H1 (cell line): Measurements from ENCODE around the gene HAGH. TPM values are rescaled to one million over a fixed set of nuclear protein-coding genes. Genes with fewer than 3 reads are reported as not detected.

Experiments
- CTCF ChIA-PET: fragments of 300-600 bp; sonication (Branson Sonifier 250); formaldehyde crosslinking; loops from one replicate; lab custom pipeline; 2021; ENCODE audit not compliant: partially characterized antibody; lab: Charles Lee
- POLR2A ChIA-PET: fragments of 300-600 bp; sonication (Branson Sonifier 250); formaldehyde crosslinking; loops from one replicate; lab custom pipeline; 2021; ENCODE audit warnings: inconsistent platforms; ENCODE audit not compliant: partially characterized antibody; lab: Charles Lee
- DNase-seq, 2 experiments: peaks; one replicate each; pipeline versions ENCODE4 v3.0.0 to v3.0.0-alpha.2; 2010 to 2022; ENCODE audit warnings: low spot score in 2 of 2, low read depth in 1 of 2, mixed read lengths in 1 of 2
- FAIRE-seq: peaks from 2 replicates; lab custom pipeline; 2011; peaks lifted over from hg19 to GRCh38; lab: Jason Lieb, UNC
- H2AFZ ChIP-seq: 2 replicates; pipeline ENCODE4 v1.8.1; 2012; ENCODE audit warnings: low read length, inconsistent platforms
- H2AK5ac ChIP-seq: 2 replicates; pipeline ENCODE4 v1.6.1; 2013; ENCODE audit warnings: low read depth, low read length
- H2BK120ac ChIP-seq: replicated peaks from 2 replicates; pipeline ENCODE3; 2013; ENCODE audit warnings: low read depth, low read length, inconsistent platforms
- H2BK12ac ChIP-seq: 2 replicates; pipeline ENCODE4 v1.6.1; 2013; ENCODE audit warnings: low read depth, low read length
- H2BK15ac ChIP-seq: 2 replicates; pipeline ENCODE4 v1.6.1; 2013; ENCODE audit warnings: low read length
- H2BK20ac ChIP-seq: 2 replicates; pipeline ENCODE4 v1.6.1; 2013; ENCODE audit warnings: low read length
- H2BK5ac ChIP-seq: 2 replicates; pipeline ENCODE4 v1.6.1; 2013; ENCODE audit warnings: low read depth, low read length
- H3K14ac ChIP-seq: 2 replicates; pipeline ENCODE4 v1.6.1; 2013; ENCODE audit warnings: inconsistent platforms; ENCODE audit not compliant: insufficient read length
- H3K18ac ChIP-seq: 2 replicates; pipeline ENCODE4 v1.6.1; 2013; ENCODE audit warnings: low read length; ENCODE audit errors: extremely low read depth
- H3K23ac ChIP-seq: 2 replicates; pipeline ENCODE4 v1.6.1; 2013; ENCODE audit warnings: inconsistent platforms; ENCODE audit not compliant: insufficient read length
- H3K23me2 ChIP-seq: 2 replicates; pipeline ENCODE4 v1.6.1; 2013; ENCODE audit warnings: low read depth, low read length
- H3K27ac ChIP-seq: 2 replicates; pipeline ENCODE4 v1.6.1; 2011; ENCODE audit warnings: low read depth, low read length, inconsistent platforms
- H3K27me3 ChIP-seq, 4 experiments: replicated peaks in 1 of 4; 1 replicate in 1 of 4; 2 replicates in 3 of 4; pipeline versions ENCODE4 v1.6.1 to v1.8.1; 2011 to 2013; ENCODE audit warnings: low read length in 3 of 4, mild to moderate bottlenecking in 3 of 4, inconsistent platforms in 2 of 4, mixed read lengths in 2 of 4, moderate library complexity in 1 of 4; ENCODE audit not compliant: control insufficient read depth in 3 of 4, insufficient read depth in 3 of 4; ENCODE audit errors: extremely low read depth in 1 of 4
- H3K36me3 ChIP-seq, 4 experiments: 2 replicates each; pipeline versions ENCODE4 v1.6.1 to v1.8.1; 2011 to 2013; ENCODE audit warnings: mild to moderate bottlenecking in 4 of 4, low read length in 3 of 4, moderate library complexity in 2 of 4, control low read depth in 1 of 4, inconsistent platforms in 1 of 4; ENCODE audit not compliant: insufficient read depth in 4 of 4, control insufficient read depth in 2 of 4
- H3K4ac ChIP-seq: replicated peaks from 2 replicates; pipeline ENCODE3; 2013; ENCODE audit warnings: low read length, low read depth, mixed read lengths, inconsistent platforms; ENCODE audit not compliant: insufficient read length
- H3K4me1 ChIP-seq, 4 experiments: replicated peaks in 1 of 4; 1 replicate in 1 of 4; 2 replicates in 3 of 4; pipeline versions ENCODE4 v1.6.1 to v1.8.1; 2011 to 2013; ENCODE audit warnings: low read length in 3 of 4, inconsistent platforms in 2 of 4, mixed read lengths in 1 of 4; ENCODE audit not compliant: insufficient read depth in 4 of 4, control insufficient read depth in 3 of 4
- H3K4me2 ChIP-seq, 2 experiments: 2 replicates each; pipeline versions ENCODE4 v1.6.1 to v1.8.1; 2011 to 2013; ENCODE audit warnings: low read depth in 2 of 2, low read length in 2 of 2, control low read depth in 1 of 2, inconsistent platforms in 1 of 2, mild to moderate bottlenecking in 1 of 2; ENCODE audit not compliant: insufficient read depth in 1 of 2
- H3K4me3 ChIP-seq, 4 experiments: fragments of 200-600, 300-600 bp in 1 of 4; sonication (generic), shearing (Covaris generic), sonication (Bioruptor Twin) in 1 of 4; 2 replicates each; pipeline versions ENCODE4 v1.5.1 to v1.8.1; 2011 to 2016; ENCODE audit warnings: low read length in 4 of 4, low read depth in 3 of 4, control low read depth in 2 of 4, inconsistent platforms in 2 of 4, mild to moderate bottlenecking in 2 of 4, mixed read lengths in 1 of 4, moderate library complexity in 1 of 4; ENCODE audit not compliant: insufficient read depth in 2 of 4; ENCODE audit errors: extremely low read depth in 1 of 4
- H3K56ac ChIP-seq: replicated peaks from 2 replicates; pipeline ENCODE3; 2013; ENCODE audit warnings: low read depth, mild to moderate bottlenecking, mixed read lengths, low read length, inconsistent platforms; ENCODE audit not compliant: insufficient read length
- H3K79me1 ChIP-seq: 2 replicates; pipeline ENCODE4 v1.6.1; 2013; ENCODE audit warnings: low read depth, low read length, control low read depth
- H3K79me2 ChIP-seq, 2 experiments: 2 replicates each; pipeline versions ENCODE4 v1.6.1 to v1.8.1; 2012 to 2013; ENCODE audit warnings: low read length in 2 of 2, mild to moderate bottlenecking in 2 of 2, inconsistent platforms in 1 of 2; ENCODE audit not compliant: insufficient read depth in 2 of 2, control insufficient read depth in 1 of 2
- H3K9ac ChIP-seq, 4 experiments: replicated peaks in 1 of 4; 1 replicate in 1 of 4; 2 replicates in 3 of 4; pipeline versions ENCODE4 v1.6.1 to v1.8.1; 2011 to 2013; ENCODE audit warnings: low read depth in 3 of 4, low read length in 3 of 4, control low read depth in 2 of 4, mild to moderate bottlenecking in 2 of 4, moderate library complexity in 2 of 4, inconsistent platforms in 1 of 4; ENCODE audit errors: extremely low read depth in 1 of 4
- H3K9me3 ChIP-seq, 2 experiments: 2 replicates each; pipeline versions ENCODE4 v1.6.1 to v1.8.1; 2012 to 2013; ENCODE audit warnings: mild to moderate bottlenecking in 2 of 2, moderate library complexity in 2 of 2, control low read depth in 1 of 2, inconsistent platforms in 1 of 2, low read depth in 1 of 2, low read length in 1 of 2, mixed read lengths in 1 of 2; ENCODE audit not compliant: insufficient read depth in 2 of 2
- H4K20me1 ChIP-seq, 2 experiments: replicated peaks in 1 of 2; 2 replicates each; pipeline versions ENCODE3 to v1.8.1; 2011 to 2013; ENCODE audit warnings: inconsistent platforms in 2 of 2, low read length in 2 of 2, mild to moderate bottlenecking in 1 of 2; ENCODE audit not compliant: insufficient read depth in 2 of 2, control insufficient read depth in 1 of 2
- H4K5ac ChIP-seq: 2 replicates; pipeline ENCODE4 v1.6.1; 2013; ENCODE audit warnings: low read length, low read depth, mixed read lengths, inconsistent platforms; ENCODE audit not compliant: insufficient read length
- H4K8ac ChIP-seq: 2 replicates; pipeline ENCODE4 v1.8.0; 2013; ENCODE audit warnings: mild to moderate bottlenecking, moderate library complexity, low read length, inconsistent platforms; ENCODE audit not compliant: insufficient read depth; ENCODE audit errors: extremely low read depth
- H4K91ac ChIP-seq: replicated peaks from 2 replicates; pipeline ENCODE3; 2013; ENCODE audit warnings: low read length, mixed read lengths, inconsistent platforms; ENCODE audit not compliant: insufficient read length
- CEBPB ChIP-seq: IDR thresholded peaks from 2 replicates; pipeline ENCODE4 v1.6.1; 2012; ENCODE audit warnings: low read depth, low read length
- CHD1 ChIP-seq: IDR thresholded peaks from 2 replicates; pipeline ENCODE4 v1.6.1; 2012; ENCODE audit warnings: low read depth, low read length, improper control_type of control experiment
- CHD2 ChIP-seq: IDR thresholded peaks from 2 replicates; pipeline ENCODE4 v1.6.1; 2012; ENCODE audit warnings: low read length, improper control_type of control experiment
- CTBP2 ChIP-seq: IDR thresholded peaks from 2 replicates; pipeline ENCODE4 v1.7.0; 2011; ENCODE audit warnings: borderline replicate concordance, mild to moderate bottlenecking, moderate library complexity, mixed read lengths, low read length; ENCODE audit not compliant: insufficient read depth, insufficient read length
- JUND ChIP-seq: IDR thresholded peaks from 2 replicates; pipeline ENCODE4 v1.6.1; 2011; ENCODE audit warnings: mild to moderate bottlenecking, improper control_type of control experiment, low read length
- KDM4A ChIP-seq: IDR thresholded peaks from one replicate; pipeline ENCODE4 v1.7.1; 2012; ENCODE audit warnings: low read depth, mild to moderate bottlenecking, moderate library complexity, low read length, inconsistent platforms; ENCODE audit not compliant: severe bottlenecking
- MAFK ChIP-seq: IDR thresholded peaks from 2 replicates; pipeline ENCODE4 v1.6.1; 2012; ENCODE audit warnings: low read depth, mild to moderate bottlenecking, improper control_type of control experiment, low read length
- RFX5 ChIP-seq: IDR thresholded peaks from 2 replicates; pipeline ENCODE4 v1.6.1; 2011; ENCODE audit warnings: low read depth, low read length, improper control_type of control experiment, borderline replicate concordance
- SIX5 ChIP-seq: IDR thresholded peaks from 2 replicates; pipeline ENCODE4 v1.6.1; 2011; ENCODE audit warnings: mild to moderate bottlenecking, low read depth, low read length
- WGBS, 2 experiments: shearing (Covaris generic) in 1 of 2; methylation state at CpG; one replicate each; pipeline versions ENCODE4 v1.1.6 to v1.1.7; 2013 to 2015; ENCODE audit warnings: low lambda C conversion rate in 2 of 2, mixed read lengths in 2 of 2, inconsistent platforms in 1 of 2, low coverage in 1 of 2, missing lambda C conversion rate in 1 of 2; ENCODE audit not compliant: insufficient replicate concordance in 2 of 2, insufficient coverage in 1 of 2, insufficient read length in 1 of 2; ENCODE audit errors: extremely low coverage in 1 of 2, missing lambda C conversion rate in 1 of 2; 5-methylcytosine and 5-hydroxymethylcytosine counted together
- polyA plus RNA-seq, 7 experiments: library from polyadenylated mRNA; depleted of rRNA in 3 of 7; stranded (reverse) in 5 of 7; unstranded in 2 of 7; fragments of >200 nt in 5 of 7; fragments of 200-250 nt in 2 of 7; gene quantifications; 1 replicate in 5 of 7; 2 replicates in 1 of 7; 4 replicates in 1 of 7; pipeline versions ENCODE4 v1.2.1 to v1.2.3, GENCODE V29; 2011 to 2013; ENCODE audit warnings: missing spikeins in 2 of 7, mixed read lengths in 2 of 7
- total RNA-seq: library from RNA; stranded (reverse); fragmentation: NEBNext Ultra II Directional; extraction: Animal tissue kit (Norgen Biotek cat#: 25700); gene quantifications from 2 replicates; pipeline ENCODE4 v1.2.1, GENCODE V29; 2021

The HAGH gene
- total and polyA plus RNA-seq, 2 of the 8 experiments (the other 6 are each of a cell fraction or from before 2014, with no cell fraction given): 28.7 to 40.6 TPM

- no peak for DNase-seq
- no peak overlapping the region for H3K23ac ChIP-seq
- H3K14ac ChIP-seq: no peak overlapping the region
- no peak overlapping the region for H4K8ac ChIP-seq
- ChIA-PET POLR2A (interaction anchor here (0.8 to 3.4 kb wide), 4 partner anchors 11 to 81 kb away, joined by 3 to 29 read pairs (median 4); partner anchors contain the start of genes EME2, JPT2, MRPS34 and NME3), CTCF (interaction anchor here (0.7 to 1.5 kb wide), 5 partner anchors 11 to 266 kb away, joined by 3 to 4 read pairs (median 3); partner anchors contain the start of genes MAPK8IP3 and TELO2)
- no peak overlapping the region for H3K4ac ChIP-seq
- no peaks in the 10 kb centered on the region; a peak in 1 of 8 replicates for H3K36me3 ChIP-seq
- no peak overlapping the region for H2BK120ac ChIP-seq
- no peak overlapping the region for H2BK20ac ChIP-seq
- H2AFZ ChIP-seq: no peak overlapping the region
- no peak overlapping the region for H4K5ac ChIP-seq
- H2BK15ac ChIP-seq: no peak overlapping the region
- no peaks in the 10 kb centered on the region; the same call in 1 of the 2 replicates for H3K23me2 ChIP-seq
- H4K91ac ChIP-seq: no peak overlapping the region
- peaks cover 0 to 6% of the 10 kb centered on the region in 2 experiments for H4K20me1 ChIP-seq
- no peak overlapping the region for H2BK12ac ChIP-seq
- no peak overlapping the region for H3K4me3 ChIP-seq
- H3K79me1 ChIP-seq: no peaks in the 10 kb centered on the region
- H3K9me3 ChIP-seq: no peaks in the 10 kb centered on the region; a peak in 1 of 4 replicates
- no peak overlapping the region for H3K4me2 ChIP-seq
- no peak overlapping the region for H3K27ac ChIP-seq
- FAIRE-seq: no peak
- no peak overlapping the region for H2BK5ac ChIP-seq
- no peak overlapping the region for H2AK5ac ChIP-seq
- H3K4me1 ChIP-seq: peaks cover 0 to 5% (median 1%) of the 10 kb centered on the region in 4 experiments; a peak in 5 of 7 replicates
- 88% methylated on average over 17 of the region's 18 CpGs; no CpG with 5 or more reads in 1 of the 2 experiments for WGBS, 2 experiments
- H3K27me3 ChIP-seq: no peaks in the 10 kb centered on the region; a peak in 1 of 7 replicates
- H3K56ac ChIP-seq: no peak overlapping the region
- H3K79me2 ChIP-seq: no peaks in the 10 kb centered on the region
- H3K9ac ChIP-seq: no peak overlapping the region
- H3K18ac ChIP-seq: no peak overlapping the region
- TF ChIP-seq MAFK: no peak
- no peak for TF ChIP-seq CHD2
- no peak for TF ChIP-seq CEBPB
- no peak for TF ChIP-seq KDM4A
- no peak for TF ChIP-seq CTBP2
- TF ChIP-seq SIX5: no peak
- no peak for TF ChIP-seq CHD1
- no peak for TF ChIP-seq JUND
- TF ChIP-seq RFX5: no peak
Observed at GRCh38 chr16:1758923-1759322, 67.7 kb downstream of the HAGH start.
